A549 (cell line): ENCODE measurements around the gene ALDH6A1. TPM values are rescaled to one million over a fixed set of nuclear protein-coding genes. Genes with fewer than 3 reads are reported as not detected.

Source experiments
- ATAC-seq, 2 experiments: fragments of 200-7000 bp in 1 of 2; fragments of >200 bp in 1 of 2; cut with Nextera tagmentation in 1 of 2; cut with Tn5 transposase in 1 of 2; 3 replicates each; pipeline versions ENCODE4 v1.8.0 to v1.9.1; 2018 to 2020; ENCODE audit warnings: mild to moderate bottlenecking in 1 of 2, moderate library complexity in 1 of 2
- CTCF ChIA-PET: fragments of 300-600 bp; sonication (Branson Sonifier 250); formaldehyde crosslinking; extraction: SDS; loops from one replicate; lab custom pipeline; 2021; ENCODE audit warnings: antibody characterized with exemption, inconsistent platforms; lab: Yijun Ruan, JAX
- POLR2A ChIA-PET: fragments of 350-600 bp; formaldehyde crosslinking; extraction: SDS; loops from one replicate; lab custom pipeline; 2021; ENCODE audit warnings: antibody characterized with exemption, inconsistent platforms; lab: Yijun Ruan, JAX
- DNase-seq, 2 experiments: peaks; one replicate each; pipeline versions ENCODE4 v3.0.0 to v3.0.0-alpha.2; 2011 to 2016; ENCODE audit warnings: low read depth in 1 of 2, low spot score in 1 of 2
- FAIRE-seq: peaks from 2 replicates; lab custom pipeline; 2011; peaks lifted over from hg19 to GRCh38; lab: Jason Lieb, UNC
- H3K27ac ChIP-seq, 2 experiments: fragments of >200 bp; sonication (Bioruptor Twin); formaldehyde crosslinking; 3 replicates each; pipeline ENCODE4 v1.5.1; 2016 to 2017
- H3K4me1 ChIP-seq: fragments of >200 bp; sonication (Bioruptor Twin); formaldehyde crosslinking; 3 replicates; pipeline ENCODE4 v1.6.1; 2016
- H3K4me2 ChIP-seq: fragments of >200 bp; sonication (Bioruptor Twin); formaldehyde crosslinking; 3 replicates; pipeline ENCODE4 v1.6.1; 2016
- H3K4me3 ChIP-seq: fragments of >200 bp; sonication (Bioruptor Twin); formaldehyde crosslinking; 3 replicates; pipeline ENCODE4 v1.5.1; 2016
- H3K9me3 ChIP-seq: fragments of >200 bp; sonication (Bioruptor Twin); formaldehyde crosslinking; 3 replicates; pipeline ENCODE4 v1.6.1; 2016
- CBX2 ChIP-seq: fragments of 200-600 bp; sonication (generic); IDR thresholded peaks from 2 replicates; pipeline ENCODE4 v1.6.1; 2016; ENCODE audit warnings: low read depth, mild to moderate bottlenecking, borderline replicate concordance
- CEBPB ChIP-seq, 2 experiments: fragments of >200 bp in 1 of 2; sonication (Bioruptor Twin) in 1 of 2; formaldehyde crosslinking in 1 of 2; IDR thresholded peaks; 2 replicates each; pipeline ENCODE4 v1.6.1; 2012 to 2016
- CHD2 ChIP-seq: fragments of 150-350 bp; IDR thresholded peaks from 2 replicates; pipeline ENCODE4 v1.6.1; 2014; ENCODE audit warnings: low read length; ENCODE audit not compliant: partially characterized antibody
- CHD4 ChIP-seq: fragments of 200-600 bp; sonication (generic); IDR thresholded peaks from 2 replicates; pipeline ENCODE4 v1.6.1; 2016; ENCODE audit warnings: antibody characterized with exemption, mild to moderate bottlenecking, borderline replicate concordance
- CTCF ChIP-seq: fragments of >200 bp; sonication (Bioruptor Twin); formaldehyde crosslinking; IDR thresholded peaks from 3 replicates; pipeline ENCODE4 v1.5.1; 2016
- E2F6 ChIP-seq: IDR thresholded peaks from 2 replicates; pipeline ENCODE4 v1.6.1; 2012; ENCODE audit warnings: low read depth, borderline replicate concordance
- EHMT2 ChIP-seq: fragments of 200-600 bp; sonication (generic); IDR thresholded peaks from 2 replicates; pipeline ENCODE4 v1.6.1; 2016; ENCODE audit warnings: antibody characterized with exemption, low read depth, mild to moderate bottlenecking, moderate library complexity
- EP300 ChIP-seq, 2 experiments: fragments of >200 bp; sonication (Bioruptor Twin); formaldehyde crosslinking; IDR thresholded peaks; 2 replicates in 1 of 2; 3 replicates in 1 of 2; pipeline ENCODE4 v1.6.1; 2016 to 2017
- FOSL2 ChIP-seq, 2 experiments: fragments of 450-650 bp in 1 of 2; fragments of >200 bp in 1 of 2; sonication (Bioruptor Twin) in 1 of 2; formaldehyde crosslinking; IDR thresholded peaks; 2 replicates each; pipeline versions ENCODE4 v1.5.0 to v1.6.1; 2016 to 2020; ENCODE audit warnings: mild to moderate bottlenecking in 1 of 2, moderate library complexity in 1 of 2
- FOXS1 ChIP-seq: fragments of 250-450 bp; sonication (Bioruptor Pico); IDR thresholded peaks from 2 replicates; pipeline ENCODE4 v1.5.0; 2020; ENCODE audit warnings: mild to moderate bottlenecking, moderate library complexity
- HDAC2 ChIP-seq: fragments of 200-600 bp; sonication (generic); IDR thresholded peaks from 2 replicates; pipeline ENCODE4 v1.6.1; 2016
- HES2 ChIP-seq: fragments of >200 bp; sonication (Bioruptor Twin); formaldehyde crosslinking; IDR thresholded peaks from 2 replicates; pipeline ENCODE4 v1.6.1; 2016
- HMGXB4 ChIP-seq: fragments of 250-450 bp; sonication (Bioruptor Pico); IDR thresholded peaks from 2 replicates; pipeline ENCODE4 v1.5.0; 2021; ENCODE audit warnings: mild to moderate bottlenecking, moderate library complexity, borderline replicate concordance
- HOXA7 ChIP-seq: fragments of 250-450 bp; sonication (Bioruptor Pico); IDR thresholded peaks from 2 replicates; pipeline ENCODE4 v1.5.0; 2020; ENCODE audit warnings: mild to moderate bottlenecking, moderate library complexity
- JUNB ChIP-seq: fragments of >200 bp; sonication (Bioruptor Twin); formaldehyde crosslinking; IDR thresholded peaks from 2 replicates; pipeline ENCODE4 v1.6.1; 2016
- MAX ChIP-seq: IDR thresholded peaks from 2 replicates; pipeline ENCODE4 v1.6.1; 2012
- MAZ ChIP-seq: fragments of 150-350 bp; IDR thresholded peaks from 2 replicates; pipeline ENCODE4 v1.6.1; 2014; ENCODE audit warnings: antibody characterized with exemption, low read depth, low read length, borderline replicate concordance
- NFE2L2 ChIP-seq: fragments of 150-350 bp; conservative IDR thresholded peaks from 2 replicates; pipeline ENCODE4 v1.6.1; 2014; ENCODE audit warnings: low read length
- NPAS2 ChIP-seq: fragments of 250-450 bp; sonication (Bioruptor Pico); IDR thresholded peaks from 2 replicates; pipeline ENCODE4 v1.8.0; 2022; ENCODE audit warnings: mild to moderate bottlenecking, moderate library complexity, borderline replicate concordance
- NR3C1 ChIP-seq: fragments of >200 bp; sonication (Bioruptor Twin); formaldehyde crosslinking; IDR thresholded peaks from 3 replicates; pipeline ENCODE4 v1.6.1; 2017
- PBX3 ChIP-seq: IDR thresholded peaks from 2 replicates; pipeline ENCODE4 v1.6.1; 2012
- RAD21 ChIP-seq, 2 experiments: fragments of >200 bp in 1 of 2; sonication (Bioruptor Twin) in 1 of 2; formaldehyde crosslinking in 1 of 2; IDR thresholded peaks in 1 of 2; conservative IDR thresholded peaks in 1 of 2; 2 replicates in 1 of 2; 3 replicates in 1 of 2; pipeline ENCODE4 v1.6.1; 2012 to 2018; ENCODE audit warnings: inconsistent platforms in 1 of 2
- RARB ChIP-seq: fragments of 250-450 bp; sonication (Bioruptor Pico); IDR thresholded peaks from 2 replicates; pipeline ENCODE4 v1.8.0; 2021; ENCODE audit warnings: mild to moderate bottlenecking, moderate library complexity
- RFX5 ChIP-seq: fragments of 450-650 bp; IDR thresholded peaks from 2 replicates; pipeline ENCODE4 v1.7.1; 2014; ENCODE audit warnings: antibody characterized with exemption, mild to moderate bottlenecking, moderate library complexity
- SMC3 ChIP-seq: fragments of >200 bp; sonication (Bioruptor Twin); formaldehyde crosslinking; IDR thresholded peaks from 3 replicates; pipeline ENCODE4 v1.6.1; 2018; ENCODE audit warnings: inconsistent platforms
- SREBF2 ChIP-seq: fragments of 450-650 bp; IDR thresholded peaks from 2 replicates; pipeline ENCODE4 v1.6.1; 2014; ENCODE audit warnings: mild to moderate bottlenecking, moderate library complexity
- TP53 ChIP-seq: fragments of 250-450 bp; sonication (Bioruptor Pico); IDR thresholded peaks from 2 replicates; pipeline ENCODE4 v1.5.0; 2021; ENCODE audit warnings: mild to moderate bottlenecking, moderate library complexity
- ZC3H11A ChIP-seq: fragments of 450-650 bp; IDR thresholded peaks from 2 replicates; pipeline ENCODE4 v1.6.1; 2014; ENCODE audit warnings: antibody characterized with exemption, mild to moderate bottlenecking
- ZFP36 ChIP-seq: fragments of 450-650 bp; IDR thresholded peaks from 2 replicates; pipeline ENCODE4 v1.6.1; 2014; ENCODE audit warnings: borderline replicate concordance; ENCODE audit not compliant: partially characterized antibody
- ZSCAN20 ChIP-seq: fragments of 250-450 bp; sonication (Bioruptor Pico); IDR thresholded peaks from 2 replicates; pipeline ENCODE4 v1.8.0; 2022; ENCODE audit warnings: mild to moderate bottlenecking, moderate library complexity
- WGBS: methylation state at CpG from one replicate; pipeline ENCODE4 v1.1.6; 2017; ENCODE audit errors: missing lambda C conversion rate; 5-methylcytosine and 5-hydroxymethylcytosine counted together
- polyA plus RNA-seq, 4 experiments: library from polyadenylated mRNA; depleted of rRNA in 3 of 4; stranded (reverse); fragments of >200 nt; fragmentation: RNase III in 1 of 4; extraction: RNeasy Plus Mini Kit Qiagen cat#74134 plus additional on column Dnase treatment in 1 of 4; gene quantifications; 2 replicates in 3 of 4; 3 replicates in 1 of 4; pipeline ENCODE4 v1.2.3, GENCODE V29; 2011 to 2017

ALDH6A1 gene
- polyA plus RNA-seq, 2 of the 4 experiments (the other 2 are of a cell fraction) = 2.4 to 8.1 TPM

- DNase-seq (no peak), ATAC-seq (no peak), FAIRE-seq (no peak)
- Histone ChIP-seq H3K4me2 (0 out of 3 replicates have a peak overlapping the region, but pooled peaks have one; percentile 2), H3K4me1 (peaks cover 22% of the 10 kb centered on the region), H3K27ac (no peak overlapping the region), H3K4me3 (no peak overlapping the region), H3K9me3 (no peaks in the 10 kb centered on the region)
- 74% methylated on average over 3 of the region's 3 CpGs for WGBS
- no peak for TF ChIP-seq FOSL2 (IDR thresholded peaks at IDR 0.05)
- 0 out of 2 replicates have a peak, but pooled peaks have one; percentile 25 for TF ChIP-seq FOSL2 (CRISPR knock-in tag; IDR thresholded peaks at IDR 0.05)
- TF ChIP-seq MAX = no peak
- POLR2A ChIA-PET = no interaction called here
- CTCF ChIA-PET = no interaction called here
Observed at GRCh38 chr14:74064883-74065282, 19.4 kb downstream of the ALDH6A1 start.

GRCh38 chr14:74064426-74064825 is 19.8 kb downstream of the ALDH6A1 start:
- no peak for FAIRE-seq
- Histone ChIP-seq H3K4me1 (peaks cover 22% of the 10 kb centered on the region), H3K4me2 (0 out of 3 replicates have a peak overlapping the region, but pooled peaks have one; percentile 2), H3K27ac (no peak overlapping the region), H3K4me3 (no peak overlapping the region), H3K9me3 (no peaks in the 10 kb centered on the region)
- ChIA-PET POLR2A (no interaction called here), CTCF (no interaction called here)
- DNase-seq = no peak
- TF ChIP-seq ZFP36 (no peak), SMC3 (no peak), RFX5 (no peak), RAD21 (conservative IDR thresholded peaks at IDR 0.05 in 1 of 2, IDR thresholded peaks at IDR 0.05 in 1 of 2) (no peak), RARB (CRISPR knock-in tag) (no peak), FOSL2 (IDR thresholded peaks at IDR 0.05) (no peak), FOSL2 (CRISPR knock-in tag; IDR thresholded peaks at IDR 0.05) (no peak), CBX2 (no peak), JUNB (no peak), MAZ (no peak), FOXS1 (CRISPR knock-in tag) (no peak), NFE2L2 (no peak), EHMT2 (no peak), E2F6 (no peak), EP300 (IDR thresholded peaks at IDR 0.05) (no peak), CHD2 (no peak), CEBPB (IDR thresholded peaks at IDR 0.05) (no peak), ZC3H11A (no peak)
- no peak for ATAC-seq

- Histone ChIP-seq H3K4me3 (no peak overlapping the region), H3K4me2 (no peak overlapping the region), H3K27ac (no peak overlapping the region), H3K9me3 (no peaks in the 10 kb centered on the region), H3K4me1 (peaks cover 22% of the 10 kb centered on the region)
- ChIA-PET POLR2A (no interaction called here), CTCF (no interaction called here)
- DNase-seq (no peak), ATAC-seq (peak in 1 of 2 experiments; percentile 37; a peak in 2 of 6 replicates), FAIRE-seq (no peak)
- WGBS = 70% methylated on average over 2 of the region's 2 CpGs
- no peak for TF ChIP-seq TP53 (CRISPR knock-in tag)
- TF ChIP-seq NR3C1 = no peak
- TF ChIP-seq SREBF2 = no peak
- TF ChIP-seq ZSCAN20 (CRISPR knock-in tag) = no peak
- TF ChIP-seq CHD4 = no peak
- TF ChIP-seq CHD2 = no peak
- TF ChIP-seq HDAC2 = no peak
- no peak for TF ChIP-seq E2F6
- TF ChIP-seq SMC3 = no peak
- no peak for TF ChIP-seq PBX3
- TF ChIP-seq HES2 = no peak
- TF ChIP-seq EP300 (IDR thresholded peaks at IDR 0.05) = no peak
- no peak for TF ChIP-seq HMGXB4 (CRISPR knock-in tag)
- no peak for TF ChIP-seq CTCF
- TF ChIP-seq HOXA7 (CRISPR knock-in tag) = no peak
- TF ChIP-seq NPAS2 = no peak
- TF ChIP-seq RFX5 = no peak
- no peak for TF ChIP-seq JUNB
Observed at GRCh38 chr14:74062809-74063150, 21.5 kb downstream of the ALDH6A1 start.
